Fibroblast of the aortic adventitia (primary cell): ENCODE results near the gene OSBPL5. TPM values are rescaled to one million over a fixed set of nuclear protein-coding genes. Genes with fewer than 3 reads are reported as not detected.
"Not testable (repeated sequence)": the region's sequence is repeated elsewhere in the genome, so short reads cannot be mapped to it uniquely, and the experiment has no call there.

Experiments
- DNase-seq: peaks from one replicate; pipeline ENCODE4 v3.0.0-alpha.2; 2010; ENCODE audit warnings: low read depth
- H3K4me3 ChIP-seq: 2 replicates; pipeline ENCODE4 v1.5.1; 2011; ENCODE audit warnings: low read depth, mild to moderate bottlenecking, control low read depth, low read length, moderate library complexity
- CTCF ChIP-seq: IDR thresholded peaks from 2 replicates; pipeline ENCODE4 v1.5.1; 2011; ENCODE audit warnings: mild to moderate bottlenecking, low read length, control low read depth, inconsistent platforms; ENCODE audit not compliant: insufficient read depth
- total RNA-seq: library from RNA; depleted of rRNA; stranded (reverse); fragments of >200 nt; gene quantifications from 2 replicates; pipeline ENCODE4 v1.2.3, GENCODE V29; 2012; ENCODE audit warnings: low replicate concordance

Gene OSBPL5
- total RNA-seq, 1 donor = 24.8 TPM

- no peak for DNase-seq
- H3K4me3 ChIP-seq = no peak overlapping the region
- no peak for TF ChIP-seq CTCF
These were observed 43.0 kb downstream of the OSBPL5 start for GRCh38 chr11:3121931-3122774.

GRCh38 chr11:3121416-3121815 lies 43.7 kb downstream of the OSBPL5 start:
- DNase-seq = no peak
- H3K4me3 ChIP-seq = no peak overlapping the region
- no peak for TF ChIP-seq CTCF

GRCh38 chr11:3120071-3120792 lies 44.9 kb downstream of the OSBPL5 start:
- H3K4me3 ChIP-seq = no peak overlapping the region
- no peak for DNase-seq
- TF ChIP-seq CTCF = no peak

GRCh38 chr11:3119141-3119821 lies 45.8 kb downstream of the OSBPL5 start:
- no peak for TF ChIP-seq CTCF
- no peak for DNase-seq
- H3K4me3 ChIP-seq = no peak overlapping the region

GRCh38 chr11:3115321-3115720 lies 49.8 kb downstream of the OSBPL5 start:
- no peak overlapping the region for H3K4me3 ChIP-seq
- no peak for TF ChIP-seq CTCF
- DNase-seq = no peak

GRCh38 chr11:3113661-3114060 lies 51.4 kb downstream of the OSBPL5 start:
- not testable (repeated sequence) for DNase-seq, H3K4me3 ChIP-seq

GRCh38 chr11:3111919-3112690 lies 53.0 kb downstream of the OSBPL5 start:
- H3K4me3 ChIP-seq = no peak overlapping the region
- DNase-seq = no peak
- TF ChIP-seq CTCF = no peak
